ENCODE measurements around the gene COL5A1.

COL5A1 gene

DNA sequence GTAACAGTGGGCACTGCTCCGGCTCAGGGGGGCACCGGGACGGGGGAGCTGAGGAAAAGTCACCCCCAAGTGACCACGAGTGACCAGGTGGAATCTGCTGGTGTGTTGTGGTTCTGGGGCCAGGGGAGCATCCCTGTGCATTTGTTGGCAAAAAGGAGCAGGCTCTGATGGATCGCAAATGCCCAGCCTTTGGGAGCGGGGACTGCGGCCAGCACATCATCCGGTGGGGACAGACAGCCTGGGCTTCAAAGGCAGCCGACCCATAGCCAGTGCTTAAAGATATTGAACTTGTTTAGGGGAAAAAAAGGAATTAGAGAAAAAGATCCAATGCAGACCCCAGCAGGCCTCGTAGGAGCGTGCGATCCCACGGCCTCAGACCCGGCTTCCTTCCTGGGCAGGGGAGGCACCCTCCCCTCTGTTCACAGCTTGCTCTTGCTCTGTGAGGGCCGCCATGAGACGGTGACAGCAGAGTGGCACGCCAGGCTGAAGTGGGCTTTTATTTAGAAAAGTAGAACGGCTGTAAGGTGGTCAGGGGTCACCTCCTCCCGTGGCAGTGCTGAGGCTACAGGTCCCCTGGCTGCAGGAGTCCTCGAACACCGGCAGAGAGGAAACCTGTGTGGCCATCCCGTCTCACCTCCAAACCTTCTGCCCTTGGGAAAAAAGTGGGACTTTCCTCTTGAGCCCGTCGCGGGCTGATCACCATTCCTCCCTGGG is 41.2 kb downstream of the COL5A1 start:
- TF ChIP-seq CEBPB (IDR thresholded peaks at IDR 0.05) (no peak), TCF12 (IDR thresholded peaks at IDR 0.05; ENCODE audit: low read depth) (no peak)

GRCh38 chr9:134683714-134684374 is 42.2 kb downstream of the COL5A1 start:
- no peak for TF ChIP-seq TCF12 (IDR thresholded peaks at IDR 0.05; ENCODE audit: low read depth)
- no peak for TF ChIP-seq FOXM1 (IDR thresholded peaks at IDR 0.05; ENCODE audit: borderline replicate concordance, low read depth)
- TF ChIP-seq YY1 (IDR thresholded peaks at IDR 0.05; ENCODE audit: low read depth), result no peak
- no peak for TF ChIP-seq TAF1 (IDR thresholded peaks at IDR 0.05; ENCODE audit: low read depth)
- TF ChIP-seq, protein P1, sequence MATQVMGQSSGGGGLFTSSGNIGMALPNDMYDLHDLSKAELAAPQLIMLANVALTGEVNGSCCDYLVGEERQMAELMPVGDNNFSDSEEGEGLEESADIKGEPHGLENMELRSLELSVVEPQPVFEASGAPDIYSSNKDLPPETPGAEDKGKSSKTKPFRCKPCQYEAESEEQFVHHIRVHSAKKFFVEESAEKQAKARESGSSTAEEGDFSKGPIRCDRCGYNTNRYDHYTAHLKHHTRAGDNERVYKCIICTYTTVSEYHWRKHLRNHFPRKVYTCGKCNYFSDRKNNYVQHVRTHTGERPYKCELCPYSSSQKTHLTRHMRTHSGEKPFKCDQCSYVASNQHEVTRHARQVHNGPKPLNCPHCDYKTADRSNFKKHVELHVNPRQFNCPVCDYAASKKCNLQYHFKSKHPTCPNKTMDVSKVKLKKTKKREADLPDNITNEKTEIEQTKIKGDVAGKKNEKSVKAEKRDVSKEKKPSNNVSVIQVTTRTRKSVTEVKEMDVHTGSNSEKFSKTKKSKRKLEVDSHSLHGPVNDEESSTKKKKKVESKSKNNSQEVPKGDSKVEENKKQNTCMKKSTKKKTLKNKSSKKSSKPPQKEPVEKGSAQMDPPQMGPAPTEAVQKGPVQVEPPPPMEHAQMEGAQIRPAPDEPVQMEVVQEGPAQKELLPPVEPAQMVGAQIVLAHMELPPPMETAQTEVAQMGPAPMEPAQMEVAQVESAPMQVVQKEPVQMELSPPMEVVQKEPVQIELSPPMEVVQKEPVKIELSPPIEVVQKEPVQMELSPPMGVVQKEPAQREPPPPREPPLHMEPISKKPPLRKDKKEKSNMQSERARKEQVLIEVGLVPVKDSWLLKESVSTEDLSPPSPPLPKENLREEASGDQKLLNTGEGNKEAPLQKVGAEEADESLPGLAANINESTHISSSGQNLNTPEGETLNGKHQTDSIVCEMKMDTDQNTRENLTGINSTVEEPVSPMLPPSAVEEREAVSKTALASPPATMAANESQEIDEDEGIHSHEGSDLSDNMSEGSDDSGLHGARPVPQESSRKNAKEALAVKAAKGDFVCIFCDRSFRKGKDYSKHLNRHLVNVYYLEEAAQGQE (IDR thresholded peaks at IDR 0.05; ENCODE audit: low read depth), result no peak
- no peak for TF ChIP-seq TEAD4 (IDR thresholded peaks at IDR 0.05)
- TF ChIP-seq CEBPB (IDR thresholded peaks at IDR 0.05), result no peak
- no peak for TF ChIP-seq RAD21 (IDR thresholded peaks at IDR 0.05; ENCODE audit: low read depth)
- no peak for TF ChIP-seq ZBTB7A (IDR thresholded peaks at IDR 0.05; ENCODE audit: low read depth)
- no peak for TF ChIP-seq MAX (IDR thresholded peaks at IDR 0.05)
- TF ChIP-seq NFIC (IDR thresholded peaks at IDR 0.05), result no peak
- TF ChIP-seq EGR1 (IDR thresholded peaks at IDR 0.05), result no peak
- no peak for TF ChIP-seq EP300 (IDR thresholded peaks at IDR 0.05; ENCODE audit: borderline replicate concordance)

DNA sequence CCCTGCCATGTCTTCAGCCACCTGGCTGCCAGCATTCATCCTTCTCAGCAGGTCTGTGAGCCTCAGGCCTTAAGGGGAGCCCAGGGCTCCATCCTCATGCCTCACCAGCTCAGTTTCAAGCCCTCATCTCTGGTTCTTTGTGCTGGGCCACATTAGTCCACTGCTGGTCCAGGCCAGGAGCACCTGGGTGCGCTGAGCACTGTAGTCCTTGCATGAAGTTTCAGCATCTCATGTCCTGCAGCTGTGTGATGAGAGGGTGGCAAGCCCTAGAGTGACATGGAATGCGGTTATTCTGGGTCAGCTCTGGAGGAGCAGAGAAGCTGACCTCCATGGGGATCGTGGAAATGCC is 42.7 kb downstream of the COL5A1 start:
- no peak for TF ChIP-seq CREB1 (IDR thresholded peaks at IDR 0.05; ENCODE audit: low read depth)
- no peak for TF ChIP-seq TEAD4 (IDR thresholded peaks at IDR 0.05)
- TF ChIP-seq CEBPB (IDR thresholded peaks at IDR 0.05), result no peak
- no peak for TF ChIP-seq NFIC (IDR thresholded peaks at IDR 0.05)
- TF ChIP-seq EGR1 (IDR thresholded peaks at IDR 0.05), result no peak
- no peak for TF ChIP-seq TAF1 (IDR thresholded peaks at IDR 0.05; ENCODE audit: low read depth)
- TF ChIP-seq ZBTB7A (IDR thresholded peaks at IDR 0.05; ENCODE audit: low read depth), result no peak
- TF ChIP-seq YY1 (IDR thresholded peaks at IDR 0.05; ENCODE audit: low read depth), result no peak
- no peak for TF ChIP-seq RAD21 (IDR thresholded peaks at IDR 0.05; ENCODE audit: low read depth)
- TF ChIP-seq EP300 (IDR thresholded peaks at IDR 0.05; ENCODE audit: borderline replicate concordance), result no peak
- TF ChIP-seq TCF12 (IDR thresholded peaks at IDR 0.05; ENCODE audit: low read depth), result no peak
- no peak for TF ChIP-seq MAX (IDR thresholded peaks at IDR 0.05)
- TF ChIP-seq, protein P1 (IDR thresholded peaks at IDR 0.05; ENCODE audit: low read depth), result no peak
- no peak for TF ChIP-seq FOXM1 (IDR thresholded peaks at IDR 0.05; ENCODE audit: borderline replicate concordance, low read depth)
- TF ChIP-seq, protein P2, sequence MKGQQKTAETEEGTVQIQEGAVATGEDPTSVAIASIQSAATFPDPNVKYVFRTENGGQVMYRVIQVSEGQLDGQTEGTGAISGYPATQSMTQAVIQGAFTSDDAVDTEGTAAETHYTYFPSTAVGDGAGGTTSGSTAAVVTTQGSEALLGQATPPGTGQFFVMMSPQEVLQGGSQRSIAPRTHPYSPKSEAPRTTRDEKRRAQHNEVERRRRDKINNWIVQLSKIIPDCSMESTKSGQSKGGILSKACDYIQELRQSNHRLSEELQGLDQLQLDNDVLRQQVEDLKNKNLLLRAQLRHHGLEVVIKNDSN (IDR thresholded peaks at IDR 0.05), result no peak

GRCh38 chr9:134685784-134686183 is 44.2 kb downstream of the COL5A1 start:
- TF ChIP-seq TAF1 (IDR thresholded peaks at IDR 0.05; ENCODE audit: low read depth) (no peak), EP300 (IDR thresholded peaks at IDR 0.05; ENCODE audit: borderline replicate concordance) (no peak), EGR1 (IDR thresholded peaks at IDR 0.05) (no peak), CREB1 (IDR thresholded peaks at IDR 0.05; ENCODE audit: low read depth) (no peak), TCF12 (IDR thresholded peaks at IDR 0.05; ENCODE audit: low read depth) (no peak), CEBPB (IDR thresholded peaks at IDR 0.05) (no peak), FOXM1 (IDR thresholded peaks at IDR 0.05; ENCODE audit: borderline replicate concordance, low read depth) (no peak), RAD21 (IDR thresholded peaks at IDR 0.05; ENCODE audit: low read depth) (no peak), NFIC (IDR thresholded peaks at IDR 0.05) (no peak), TEAD4 (IDR thresholded peaks at IDR 0.05) (no peak), ZBTB7A (IDR thresholded peaks at IDR 0.05; ENCODE audit: low read depth) (no peak), YY1 (IDR thresholded peaks at IDR 0.05; ENCODE audit: low read depth) (no peak), MAX (IDR thresholded peaks at IDR 0.05) (no peak)
- TF ChIP-seq, protein P1 (IDR thresholded peaks at IDR 0.05; ENCODE audit: low read depth), result no peak
- TF ChIP-seq, protein P2 (IDR thresholded peaks at IDR 0.05), result no peak

Measured in Ishikawa (cell line).